GM12891 (cell line): ENCODE results near the gene HSD17B3. TPM values are rescaled to one million over a fixed set of nuclear protein-coding genes. Genes with fewer than 3 reads are reported as not detected.

Experiments used
- DNase-seq: peaks from one replicate; pipeline ENCODE4 v3.0.0; 2011; ENCODE audit warnings: low spot score; ENCODE audit not compliant: insufficient read length
- FAIRE-seq: peaks from 2 replicates; lab custom pipeline; 2011; peaks lifted over from hg19 to GRCh38; lab: Jason Lieb, UNC
- PAX5 ChIP-seq: IDR thresholded peaks from 2 replicates; pipeline ENCODE4 v1.6.1; 2011; ENCODE audit warnings: low read length, moderate library complexity, mild to moderate bottlenecking; ENCODE audit not compliant: insufficient read depth, severe bottlenecking
- POLR2A ChIP-seq: IDR thresholded peaks from 2 replicates; pipeline ENCODE4 v1.6.1; 2011; ENCODE audit warnings: low read depth, low read length, control low read depth
- POLR2AphosphoS5 ChIP-seq: IDR thresholded peaks from 2 replicates; pipeline ENCODE4 v1.6.1; 2011; ENCODE audit warnings: low read depth, low read length, control low read depth
- POU2F2 ChIP-seq: IDR thresholded peaks from 2 replicates; pipeline ENCODE4 v1.6.1; 2011; ENCODE audit warnings: low read depth, mild to moderate bottlenecking, control low read depth, low read length, moderate library complexity
- SPI1 ChIP-seq: IDR thresholded peaks from 2 replicates; pipeline ENCODE4 v1.6.1; 2011; ENCODE audit warnings: low read depth, low read length, control low read depth
- TAF1 ChIP-seq: IDR thresholded peaks from 2 replicates; pipeline ENCODE4 v1.6.1; 2011; ENCODE audit warnings: low read depth, low read length, control low read depth
- polyA plus RNA-seq: library from polyadenylated mRNA; unstranded; fragments of >200 nt; gene quantifications from one replicate; pipeline ENCODE4 v1.2.1, GENCODE V29; 2012; ENCODE audit warnings: low read depth, missing spikeins, inconsistent platforms; ENCODE audit not compliant: missing spikeins

The HSD17B3 gene
- not detected for polyA plus RNA-seq

GRCh38 chr9:96302021-96302420, at the start of gene HSD17B3:
Gene HSD17B3, minus strand, starts transcription at chr9:96302176. Its CDS starts 72 bp downstream, at chr9:96302104.
- DNase-seq = no peak
- FAIRE-seq = no peak
- no peak for TF ChIP-seq POLR2AphosphoS5
- TF ChIP-seq SPI1 = no peak

- no peak for TF ChIP-seq POLR2A
- no peak for TF ChIP-seq PAX5
- no peak for TF ChIP-seq SPI1
- TF ChIP-seq POU2F2 = no peak
- TF ChIP-seq POLR2AphosphoS5 = no peak
- no peak for TF ChIP-seq TAF1
- no peak for DNase-seq
- no peak for FAIRE-seq
These were observed 48.9 kb upstream of the HSD17B3 start for GRCh38 chr9:96350866-96351265.

DNA sequence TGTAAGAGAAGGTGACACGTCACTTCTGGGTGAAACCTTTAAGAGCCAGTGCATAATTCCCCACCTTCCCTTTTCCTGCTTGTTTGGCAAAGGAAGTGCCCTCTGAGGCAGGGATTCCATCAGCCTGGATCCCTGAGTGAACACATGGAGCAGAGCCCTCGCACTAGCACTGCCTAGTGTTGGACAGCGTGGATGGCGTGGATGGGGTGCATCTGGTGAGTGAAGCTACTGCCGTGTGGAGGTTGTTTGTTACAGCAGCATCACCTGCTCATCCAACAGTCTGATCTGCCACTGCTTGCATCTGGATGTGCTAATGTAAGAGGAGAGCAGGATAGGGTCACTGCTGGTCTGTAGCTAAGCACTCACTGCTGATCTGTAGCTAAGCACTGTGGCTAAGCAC, 46.3 kb upstream of the HSD17B3 start:
- no peak for DNase-seq
- FAIRE-seq = no peak
- TF ChIP-seq SPI1 = no peak
- TF ChIP-seq PAX5 = no peak
- no peak for TF ChIP-seq TAF1
- no peak for TF ChIP-seq POLR2A
- TF ChIP-seq POU2F2 = no peak
- TF ChIP-seq POLR2AphosphoS5 = no peak

- DNase-seq = no peak
- no peak for TF ChIP-seq PAX5
- TF ChIP-seq POU2F2 = no peak
- TF ChIP-seq POLR2AphosphoS5 = no peak
- TF ChIP-seq SPI1 = no peak
- no peak for TF ChIP-seq POLR2A
- TF ChIP-seq TAF1 = no peak
- no peak for FAIRE-seq
These were observed 43.6 kb upstream of the HSD17B3 start for GRCh38 chr9:96345551-96345950.

- DNase-seq (no peak), FAIRE-seq (no peak)
- TF ChIP-seq POLR2A = no peak
- TF ChIP-seq SPI1 = no peak
- TF ChIP-seq POU2F2 = no peak
- TF ChIP-seq PAX5 = no peak
- no peak for TF ChIP-seq TAF1
- TF ChIP-seq POLR2AphosphoS5 = no peak
These were observed 42.6 kb upstream of the HSD17B3 start for GRCh38 chr9:96344458-96345180.

DNA sequence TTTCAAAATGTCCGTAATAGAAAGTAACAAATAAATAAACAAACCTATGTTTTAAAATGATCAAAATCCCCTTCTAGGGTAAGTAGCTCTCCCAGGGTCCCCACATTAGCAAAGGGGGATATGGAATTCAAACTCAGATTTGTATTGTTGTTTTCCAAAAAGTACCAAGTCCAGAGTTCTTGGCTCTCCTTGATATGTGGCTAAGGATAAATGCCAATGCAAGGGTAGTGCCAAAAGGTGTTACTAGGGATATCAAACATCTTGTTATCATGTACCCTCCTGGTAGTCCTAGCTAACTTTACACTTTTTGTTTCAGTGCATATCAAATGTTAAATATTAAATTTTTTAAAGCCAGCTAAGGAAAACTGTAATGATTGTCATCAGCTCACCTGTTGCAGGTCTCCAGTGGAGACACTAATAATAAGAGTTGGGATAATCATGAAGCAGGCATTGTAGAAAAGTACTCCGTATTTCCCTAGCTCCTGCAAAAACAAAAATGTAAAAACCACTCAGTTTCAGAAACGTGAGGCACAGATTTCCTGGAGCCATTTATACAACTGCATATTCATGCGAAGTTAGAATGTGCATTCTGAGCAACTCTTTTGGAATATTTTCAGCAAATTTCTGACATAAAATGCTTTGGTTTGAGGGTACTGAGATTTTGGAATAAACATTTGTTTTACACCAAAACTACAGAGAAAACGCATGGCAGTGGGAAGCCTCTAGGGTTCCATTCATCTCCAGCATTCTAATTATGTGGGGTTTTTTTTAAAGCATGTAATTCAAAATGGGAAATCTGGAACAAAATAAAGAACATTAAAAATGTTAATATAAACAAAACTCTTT, 41.8 kb upstream of the HSD17B3 start:
- DNase-seq (no peak), FAIRE-seq (no peak)
- TF ChIP-seq POLR2A = no peak
- no peak for TF ChIP-seq SPI1
- no peak for TF ChIP-seq TAF1
- TF ChIP-seq POLR2AphosphoS5 = no peak
- no peak for TF ChIP-seq PAX5
- no peak for TF ChIP-seq POU2F2

DNA sequence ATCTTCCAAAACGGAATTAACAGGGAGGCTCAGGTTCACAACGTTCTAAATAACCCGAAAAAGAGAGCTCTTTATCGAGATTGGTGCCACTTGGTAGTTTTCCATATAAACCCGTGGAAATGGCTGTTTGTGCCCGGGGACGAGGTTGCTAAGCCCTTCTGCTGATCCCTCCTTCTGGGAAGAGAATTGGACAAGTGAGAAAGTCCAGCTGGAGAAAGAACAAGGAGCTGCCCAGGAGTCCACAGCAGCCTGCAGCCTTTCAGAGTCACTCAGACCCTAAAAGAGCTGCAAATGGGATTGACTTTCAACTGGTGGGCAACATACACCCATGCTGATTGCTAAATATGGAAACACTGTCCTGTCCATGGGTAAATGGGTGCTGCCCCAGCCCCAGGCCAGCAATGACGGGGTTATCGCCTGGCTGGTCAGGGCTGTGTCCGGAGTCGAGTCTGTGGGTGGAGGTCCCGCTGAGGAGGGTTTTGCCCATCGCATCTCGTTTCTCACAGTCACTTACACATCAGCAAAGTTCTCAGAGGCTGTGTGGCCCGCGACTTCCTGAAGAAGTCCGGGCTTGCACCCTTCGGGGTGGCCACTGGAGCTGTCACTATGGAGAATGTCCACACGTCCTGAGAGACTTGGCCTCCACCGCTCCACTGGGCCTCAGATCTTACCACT, 40.7 kb upstream of the HSD17B3 start:
- TF ChIP-seq POLR2AphosphoS5 (no peak), POU2F2 (no peak), PAX5 (no peak), TAF1 (no peak), SPI1 (no peak)
- FAIRE-seq (no peak), DNase-seq (no peak)

GRCh38 chr9:96340707-96341106, 38.7 kb upstream of the HSD17B3 start:
- no peak for TF ChIP-seq POU2F2
- no peak for TF ChIP-seq POLR2A
- no peak for TF ChIP-seq PAX5
- no peak for TF ChIP-seq POLR2AphosphoS5
- no peak for TF ChIP-seq TAF1
- no peak for TF ChIP-seq SPI1
- FAIRE-seq = no peak
- no peak for DNase-seq

DNA sequence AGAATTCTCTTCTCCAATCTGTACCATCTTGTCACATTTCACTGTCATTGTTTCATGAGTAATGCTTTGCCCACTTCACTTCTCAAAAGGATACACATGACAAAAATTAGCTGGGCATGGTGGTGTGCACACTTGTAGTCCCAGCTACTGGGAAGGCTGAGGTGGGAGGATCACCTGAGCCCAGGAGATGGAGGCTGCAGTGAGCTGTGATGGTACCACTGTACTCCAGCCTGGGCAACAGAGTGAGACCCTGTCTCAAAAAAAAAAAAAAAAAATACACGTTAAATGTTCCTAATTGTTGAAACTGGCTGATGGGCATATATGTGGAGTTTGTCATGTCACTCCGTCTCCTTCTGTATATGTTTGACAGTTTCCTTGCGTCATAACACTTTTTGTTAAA, 36.3 kb upstream of the HSD17B3 start:
- FAIRE-seq = no peak
- no peak for DNase-seq
- TF ChIP-seq TAF1 = no peak
- no peak for TF ChIP-seq POLR2A
- no peak for TF ChIP-seq PAX5
- TF ChIP-seq SPI1 = no peak
- no peak for TF ChIP-seq POLR2AphosphoS5
- no peak for TF ChIP-seq POU2F2
